Mesenchymal stem cell (in vitro differentiated cells and primary cell): ENCODE measurements around the gene FAM117A.
A peak's percentile ranks its signal among the peaks of the same experiment; 100 is the strongest.

Experiments
- DNase-seq: peaks from one replicate; pipeline ENCODE4 v3.0.0-alpha.2; 2013
- H2AFZ ChIP-seq: one replicate; pipeline ENCODE4 v1.6.1; 2013; ENCODE audit warnings: low read depth, mild to moderate bottlenecking, control low read depth, inconsistent platforms, low read length, moderate library complexity
- H2AK5ac ChIP-seq: 2 replicates; pipeline ENCODE4 v1.6.1; 2013; ENCODE audit warnings: low read length, moderate library complexity, mild to moderate bottlenecking, inconsistent platforms; ENCODE audit not compliant: severe bottlenecking
- H2BK120ac ChIP-seq: one replicate; pipeline ENCODE4 v1.6.1; 2013; ENCODE audit warnings: low read depth, mild to moderate bottlenecking, inconsistent platforms, low read length, moderate library complexity
- H2BK12ac ChIP-seq, 2 experiments: one replicate each; pipeline ENCODE4 v1.6.1; 2013; ENCODE audit warnings: inconsistent platforms in 2 of 2, low read length in 2 of 2, mild to moderate bottlenecking in 2 of 2, moderate library complexity in 2 of 2, control low read depth in 1 of 2
- H2BK15ac ChIP-seq: one replicate; pipeline ENCODE4 v1.6.1; 2013; ENCODE audit warnings: mild to moderate bottlenecking, low read depth, inconsistent platforms; ENCODE audit not compliant: poor library complexity, severe bottlenecking
- H2BK5ac ChIP-seq: 2 replicates; pipeline ENCODE4 v1.6.1; 2013; ENCODE audit warnings: low read depth, mild to moderate bottlenecking, low read length, control low read depth, inconsistent platforms; ENCODE audit not compliant: poor library complexity, severe bottlenecking
- H3K14ac ChIP-seq, 2 experiments: one replicate each; pipeline ENCODE4 v1.6.1; 2013; ENCODE audit warnings: inconsistent platforms in 2 of 2, low read length in 2 of 2, control low read depth in 1 of 2, mild to moderate bottlenecking in 1 of 2, moderate library complexity in 1 of 2
- H3K18ac ChIP-seq, 2 experiments: one replicate each; pipeline ENCODE4 v1.6.1; 2013; ENCODE audit warnings: inconsistent platforms in 2 of 2, low read length in 2 of 2, control low read depth in 1 of 2, low read depth in 1 of 2, mild to moderate bottlenecking in 1 of 2
- H3K23ac ChIP-seq, 2 experiments: one replicate each; pipeline ENCODE4 v1.6.1; 2013; ENCODE audit warnings: inconsistent platforms in 2 of 2, low read length in 2 of 2, mild to moderate bottlenecking in 2 of 2, moderate library complexity in 2 of 2, control low read depth in 1 of 2
- H3K27ac ChIP-seq: 2 replicates; pipeline ENCODE4 v1.5.1; 2013; ENCODE audit warnings: mild to moderate bottlenecking, moderate library complexity, low read length, control low read depth, inconsistent platforms; ENCODE audit not compliant: poor library complexity, severe bottlenecking
- H3K27me3 ChIP-seq, 2 experiments: 2 replicates each; pipeline versions ENCODE4 v1.6.1 to v1.7.0; 2013; ENCODE audit warnings: low read length in 2 of 2, mild to moderate bottlenecking in 2 of 2, moderate library complexity in 2 of 2, control low read depth in 1 of 2, inconsistent platforms in 1 of 2; ENCODE audit not compliant: control insufficient read depth in 1 of 2, insufficient read depth in 1 of 2
- H3K36me3 ChIP-seq, 2 experiments: 2 replicates each; pipeline versions ENCODE4 v1.6.1 to v1.7.0; 2013; ENCODE audit warnings: low read length in 2 of 2, control low read depth in 1 of 2, inconsistent platforms in 1 of 2, low read depth in 1 of 2, mild to moderate bottlenecking in 1 of 2; ENCODE audit not compliant: insufficient read depth in 2 of 2, control insufficient read depth in 1 of 2
- H3K4ac ChIP-seq, 2 experiments: one replicate each; pipeline ENCODE4 v1.6.1; 2013; ENCODE audit warnings: inconsistent platforms in 2 of 2, low read length in 2 of 2, mild to moderate bottlenecking in 2 of 2, moderate library complexity in 2 of 2, control low read depth in 1 of 2, low read depth in 1 of 2
- H3K4me1 ChIP-seq: 2 replicates; pipeline ENCODE4 v1.6.1; 2013; ENCODE audit warnings: low read depth, low read length, control low read depth; ENCODE audit not compliant: control insufficient read depth, insufficient read depth
- H3K4me2 ChIP-seq: 2 replicates; pipeline ENCODE4 v1.6.1; 2013; ENCODE audit warnings: low read length, mild to moderate bottlenecking, inconsistent platforms; ENCODE audit not compliant: poor library complexity, severe bottlenecking
- H3K4me3 ChIP-seq, 2 experiments: 2 replicates each; pipeline versions ENCODE4 v1.5.1 to v1.7.0; 2013; ENCODE audit warnings: low read length in 2 of 2, mild to moderate bottlenecking in 2 of 2, control low read depth in 1 of 2, low read depth in 1 of 2; ENCODE audit not compliant: insufficient read depth in 1 of 2
- H3K79me1 ChIP-seq: replicated peaks from 2 replicates; pipeline ENCODE4 v1.6.1; 2013; ENCODE audit warnings: mild to moderate bottlenecking, control low read depth, low read length, inconsistent platforms; ENCODE audit not compliant: poor library complexity, severe bottlenecking
- H3K9ac ChIP-seq: 2 replicates; pipeline ENCODE4 v1.7.0; 2013; ENCODE audit warnings: mild to moderate bottlenecking, low read length, moderate library complexity
- H3K9me3 ChIP-seq: 2 replicates; pipeline ENCODE4 v1.7.0; 2013; ENCODE audit warnings: mild to moderate bottlenecking, low read length; ENCODE audit not compliant: control insufficient read depth
- H4K8ac ChIP-seq: one replicate; pipeline ENCODE4 v1.6.1; 2013; ENCODE audit warnings: inconsistent platforms, mild to moderate bottlenecking, low read length, moderate library complexity
- H4K91ac ChIP-seq: one replicate; pipeline ENCODE4 v1.6.1; 2013; ENCODE audit warnings: mild to moderate bottlenecking, low read length, inconsistent platforms
- WGBS: methylation state at CpG from one replicate; pipeline ENCODE4 v1.1.7; 2013; ENCODE audit warnings: mixed read lengths; 5-methylcytosine and 5-hydroxymethylcytosine counted together

Gene FAM117A

DNA sequence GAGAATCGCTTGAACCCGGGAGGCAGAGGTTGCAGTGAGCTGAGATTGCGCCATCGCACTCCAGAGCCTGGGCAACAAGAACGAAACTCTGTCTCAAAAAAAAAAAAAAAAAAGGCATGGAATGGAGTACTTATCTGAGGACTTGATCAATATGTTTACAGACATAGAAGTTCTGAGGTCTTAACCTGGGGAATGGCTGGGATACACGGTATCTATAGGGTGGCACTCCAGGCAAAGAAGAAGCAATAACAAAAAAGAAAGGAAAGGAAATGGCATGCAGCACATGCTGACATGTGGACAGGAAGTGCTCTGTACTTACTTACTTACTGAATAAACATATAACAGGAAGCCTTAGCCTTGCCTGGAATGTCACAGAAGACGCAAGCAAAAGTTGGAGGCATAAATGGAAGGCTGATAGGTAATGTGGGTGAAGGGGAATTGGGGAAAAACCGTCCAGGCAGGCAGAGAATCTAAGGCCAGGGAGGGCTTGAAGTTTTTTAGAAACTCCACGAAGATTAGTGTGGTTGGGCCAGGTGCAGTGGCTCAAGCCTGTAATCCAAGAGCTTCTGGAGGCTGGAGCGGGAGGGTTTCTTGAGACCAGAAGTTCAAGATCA lies 75.9 kb downstream of the FAM117A start:
- H3K4me3 ChIP-seq = no peak overlapping the region
- H2BK12ac ChIP-seq = peak overlapping the region; percentile 18 to 31
- H3K23ac ChIP-seq = no peak overlapping the region
- no peak overlapping the region for H3K4me2 ChIP-seq
- 62% methylated on average over 9 of the region's 10 CpGs for WGBS
- no peak overlapping the region for H2BK15ac ChIP-seq
- H3K4ac ChIP-seq = peak overlapping the region; percentile 42 to 81
- H3K18ac ChIP-seq = peak overlapping the region; percentile 35 to 90
- no peaks in the 10 kb centered on the region for H3K79me1 ChIP-seq
- peak overlapping the region; percentile 29 for H2AFZ ChIP-seq
- no peak overlapping the region for H3K14ac ChIP-seq
- H3K9ac ChIP-seq = no peak overlapping the region
- H3K27me3 ChIP-seq = peaks cover 0 to 4% of the 10 kb centered on the region in 2 experiments
- no peak overlapping the region for H3K27ac ChIP-seq
- H2BK120ac ChIP-seq = peak overlapping the region; percentile 52
- DNase-seq = peak; percentile 56
- no peak overlapping the region for H2BK5ac ChIP-seq
- H3K36me3 ChIP-seq = no peaks in the 10 kb centered on the region
- H4K91ac ChIP-seq = peak overlapping the region; percentile 84
- no peaks in the 10 kb centered on the region for H3K9me3 ChIP-seq
- no peak overlapping the region for H2AK5ac ChIP-seq
- no peaks in the 10 kb centered on the region for H3K4me1 ChIP-seq
- H4K8ac ChIP-seq = peak overlapping the region; percentile 97

DNA sequence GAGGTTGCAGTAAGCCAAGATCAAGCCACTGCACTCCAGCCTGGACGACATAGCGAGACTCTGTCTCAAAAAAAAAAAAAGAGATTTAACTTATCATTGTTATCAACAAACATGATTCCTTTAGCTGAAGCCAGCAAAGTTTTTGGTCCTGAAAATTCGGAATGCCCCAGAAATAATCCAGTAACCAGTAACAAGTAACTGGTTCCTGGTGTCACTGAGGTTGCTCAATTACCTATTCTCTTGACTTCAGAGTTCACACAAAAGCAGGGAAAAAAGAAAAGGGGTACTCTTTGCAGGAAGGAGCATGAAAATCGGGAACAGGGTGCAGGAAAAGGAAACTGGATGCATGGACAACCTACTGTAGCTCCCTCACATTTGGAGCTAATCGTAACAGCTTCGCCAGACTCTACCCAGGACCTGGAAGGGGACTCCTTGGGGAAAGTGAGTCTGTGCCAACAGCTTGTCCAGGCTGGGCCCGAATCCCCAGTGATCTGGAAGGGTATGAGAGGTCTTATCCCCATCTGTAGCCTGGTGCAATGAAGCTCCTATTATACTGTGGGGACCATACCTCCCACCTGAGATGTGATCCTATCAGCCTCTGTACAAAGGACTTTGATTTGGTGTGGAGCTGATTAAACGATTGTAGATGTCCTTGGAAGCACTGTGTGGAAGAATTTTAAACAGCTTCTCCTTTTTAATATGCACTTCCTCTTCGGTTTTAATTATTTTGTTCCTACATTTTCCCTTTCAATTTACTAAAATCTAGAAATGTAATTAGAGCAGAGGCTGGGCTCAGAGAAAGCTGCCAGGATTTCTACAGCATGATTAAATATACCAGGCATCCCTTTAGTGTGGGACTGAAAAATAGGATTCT lies 82.6 kb downstream of the FAM117A start:
- Histone ChIP-seq H2BK120ac (no peak overlapping the region), H3K36me3 (no peaks in the 10 kb centered on the region), H3K27ac (no peak overlapping the region), H2AK5ac (no peak overlapping the region), H3K4me1 (no peaks in the 10 kb centered on the region), H4K8ac (no peak overlapping the region), H3K79me1 (no peaks in the 10 kb centered on the region), H2BK12ac (no peak overlapping the region), H3K14ac (no peak overlapping the region), H3K18ac (no peak overlapping the region), H2BK15ac (no peak overlapping the region), H3K4me2 (no peak overlapping the region), H3K23ac (no peak overlapping the region), H3K4ac (no peak overlapping the region), H2AFZ (no peak overlapping the region), H3K9me3 (no peaks in the 10 kb centered on the region), H3K9ac (no peak overlapping the region), H3K27me3 (peaks cover 0 to 4% of the 10 kb centered on the region in 2 experiments), H3K4me3 (no peak overlapping the region), H4K91ac (no peak overlapping the region), H2BK5ac (no peak overlapping the region)
- WGBS = 83% methylated on average over 8 of the region's 9 CpGs
- DNase-seq = no peak

DNA sequence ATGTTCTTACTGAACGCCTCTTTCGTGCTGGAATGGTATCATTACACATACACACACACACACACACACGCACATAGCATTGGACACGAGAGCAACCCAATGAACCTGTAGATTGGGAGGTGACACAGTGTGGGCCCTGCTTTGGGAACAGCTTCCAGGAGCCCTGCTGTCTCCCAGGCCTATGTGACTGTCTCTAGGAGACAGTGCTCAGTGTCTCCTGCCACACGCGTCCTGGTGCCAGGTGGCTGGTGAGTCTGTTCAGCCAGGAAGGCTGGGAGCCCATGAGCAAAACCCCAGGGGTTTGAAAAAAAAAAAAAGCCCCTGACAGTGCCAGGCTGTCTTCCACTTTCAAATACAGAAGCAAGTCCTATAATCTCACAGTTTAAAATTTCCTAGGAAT lies 83.6 kb downstream of the FAM117A start:
- 84% methylated on average over 6 of the region's 6 CpGs for WGBS
- peak overlapping the region; percentile 19 for H2BK120ac ChIP-seq
- H3K18ac ChIP-seq = no peak overlapping the region
- DNase-seq = no peak
- no peak overlapping the region for H3K4me2 ChIP-seq
- H3K9me3 ChIP-seq = no peaks in the 10 kb centered on the region
- no peak overlapping the region for H3K14ac ChIP-seq
- no peak overlapping the region for H4K91ac ChIP-seq
- H3K27me3 ChIP-seq = peaks cover 0 to 4% of the 10 kb centered on the region in 2 experiments
- no peak overlapping the region for H2BK12ac ChIP-seq
- H2BK15ac ChIP-seq = no peak overlapping the region
- H3K79me1 ChIP-seq = no peaks in the 10 kb centered on the region
- H4K8ac ChIP-seq = peak overlapping the region; percentile 80
- H3K23ac ChIP-seq = no peak overlapping the region
- no peak overlapping the region for H2AK5ac ChIP-seq
- no peak overlapping the region for H3K4ac ChIP-seq
- H3K4me3 ChIP-seq = no peak overlapping the region
- no peak overlapping the region for H3K9ac ChIP-seq
- no peak overlapping the region for H3K27ac ChIP-seq
- H3K36me3 ChIP-seq = peaks cover 0 to 3% of the 10 kb centered on the region in 2 experiments
- peaks cover 3% of the 10 kb centered on the region for H3K4me1 ChIP-seq
- H2AFZ ChIP-seq = no peak overlapping the region
- no peak overlapping the region for H2BK5ac ChIP-seq
